HTERT RPE-1 (cell line): ENCODE data around the gene STARD5.

ENCODE experiments used
- in situ Hi-C: fragments of 300-500 bp; cut with MboI; formaldehyde crosslinking; loops from 4 replicates; pipeline ENCODE4 v1.14.3; 2020; ENCODE audit warnings: low sequenced_read_pairs

Gene STARD5

DNA sequence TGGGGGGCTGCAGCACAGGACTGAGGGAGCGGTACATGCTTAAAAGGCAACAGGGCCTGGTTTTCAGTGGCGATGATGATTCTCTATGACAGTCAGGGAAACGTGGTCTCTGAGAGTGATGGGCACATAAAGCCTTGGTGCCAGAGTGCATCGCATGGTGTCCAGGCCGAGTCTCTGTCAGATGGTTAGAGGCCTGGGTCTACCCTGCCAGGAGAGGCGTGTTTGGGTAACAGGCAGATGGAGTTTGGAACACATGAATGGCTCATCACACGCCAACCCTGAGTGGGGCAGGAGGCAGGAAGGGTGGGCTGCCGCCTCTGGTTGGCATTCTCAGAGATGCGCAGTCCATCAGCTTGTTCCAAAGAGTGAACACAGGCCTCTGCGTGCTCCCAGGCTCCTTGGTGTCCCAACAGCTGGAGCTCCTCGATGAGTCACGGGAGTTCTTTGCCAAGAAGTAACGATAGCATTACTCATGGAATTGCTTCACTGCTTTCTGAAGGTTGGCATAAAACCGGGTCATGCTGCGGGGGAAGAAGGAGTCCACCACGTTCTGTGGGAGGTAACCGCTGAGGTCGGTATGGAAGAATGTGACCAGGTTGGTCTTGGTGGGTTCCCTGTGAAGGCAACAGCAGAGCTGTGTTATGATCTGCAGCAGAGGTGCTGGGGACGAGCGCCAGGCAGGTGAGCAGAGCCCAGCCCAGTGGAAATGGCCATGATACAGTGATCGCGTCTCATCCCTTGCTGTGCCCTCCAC is 11.0 kb downstream of the STARD5 start:
- in situ Hi-C loops, result no loop called here

GRCh38 chr15:81311752-81312464 is 12.0 kb downstream of the STARD5 start:
- in situ Hi-C loops, result no loop called here

DNA sequence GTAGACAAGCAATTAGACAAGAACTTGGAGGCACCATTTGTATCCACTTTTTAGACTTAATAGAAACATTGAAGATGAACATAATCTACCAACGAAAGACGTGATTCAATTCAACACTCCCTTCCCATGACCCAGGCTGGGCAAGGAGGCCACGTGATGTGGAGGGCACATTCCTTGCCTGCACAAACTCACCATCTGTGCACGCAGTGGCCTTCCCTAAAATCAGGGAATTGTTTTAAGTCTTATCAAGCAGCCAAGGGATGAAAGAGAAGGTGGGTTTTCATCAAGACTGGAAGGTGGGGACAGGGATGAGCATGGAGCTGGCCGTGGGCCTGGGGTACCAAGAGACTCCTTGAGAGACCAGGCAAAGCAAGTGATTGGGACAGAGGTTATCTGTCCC is 13.5 kb downstream of the STARD5 start:
- in situ Hi-C loops, result no loop called here

- in situ Hi-C loops, result no loop called here
These were observed 14.1 kb downstream of the STARD5 start for GRCh38 chr15:81309647-81310450.

DNA sequence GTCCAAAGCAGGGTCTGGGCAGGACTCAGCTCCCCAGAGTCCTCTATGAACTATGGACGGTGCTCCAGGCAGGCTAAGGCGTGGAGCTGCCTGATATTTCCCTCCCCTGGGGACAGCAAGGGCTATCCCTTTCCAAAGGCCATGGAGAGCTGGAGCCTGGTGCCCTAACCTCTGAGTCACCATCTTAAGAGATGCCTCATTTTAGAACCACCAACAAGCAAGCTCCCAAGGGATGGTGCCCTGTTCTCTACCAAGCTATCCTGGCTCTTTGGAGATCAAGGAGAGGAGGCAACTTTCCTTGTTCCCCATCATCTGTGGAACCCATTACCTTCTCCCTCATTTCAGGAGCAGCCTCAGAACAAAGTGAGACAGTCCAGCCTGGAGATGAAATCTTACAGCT is 15.7 kb downstream of the STARD5 start:
- in situ Hi-C loops, result no loop called here

DNA sequence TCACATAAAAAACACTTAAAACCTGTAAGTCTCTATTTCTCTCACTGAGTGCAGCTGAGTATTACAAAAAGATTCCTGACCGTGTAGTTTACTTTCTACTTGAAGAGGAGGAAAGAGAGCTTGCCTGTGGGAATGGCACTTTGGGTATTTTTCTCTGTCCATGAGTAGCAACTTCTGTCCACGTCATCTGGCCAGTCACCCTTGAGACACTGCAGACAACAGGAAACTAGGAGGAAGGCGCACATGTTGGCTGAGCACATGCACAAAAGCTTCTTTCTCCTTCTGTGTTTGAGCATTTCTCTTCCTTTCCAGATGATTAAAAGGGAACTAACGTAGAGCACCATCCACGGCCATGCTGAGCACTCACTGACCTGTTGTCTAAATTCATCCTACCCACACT is 19.7 kb downstream of the STARD5 start:
- in situ Hi-C loops, result no loop called here

DNA sequence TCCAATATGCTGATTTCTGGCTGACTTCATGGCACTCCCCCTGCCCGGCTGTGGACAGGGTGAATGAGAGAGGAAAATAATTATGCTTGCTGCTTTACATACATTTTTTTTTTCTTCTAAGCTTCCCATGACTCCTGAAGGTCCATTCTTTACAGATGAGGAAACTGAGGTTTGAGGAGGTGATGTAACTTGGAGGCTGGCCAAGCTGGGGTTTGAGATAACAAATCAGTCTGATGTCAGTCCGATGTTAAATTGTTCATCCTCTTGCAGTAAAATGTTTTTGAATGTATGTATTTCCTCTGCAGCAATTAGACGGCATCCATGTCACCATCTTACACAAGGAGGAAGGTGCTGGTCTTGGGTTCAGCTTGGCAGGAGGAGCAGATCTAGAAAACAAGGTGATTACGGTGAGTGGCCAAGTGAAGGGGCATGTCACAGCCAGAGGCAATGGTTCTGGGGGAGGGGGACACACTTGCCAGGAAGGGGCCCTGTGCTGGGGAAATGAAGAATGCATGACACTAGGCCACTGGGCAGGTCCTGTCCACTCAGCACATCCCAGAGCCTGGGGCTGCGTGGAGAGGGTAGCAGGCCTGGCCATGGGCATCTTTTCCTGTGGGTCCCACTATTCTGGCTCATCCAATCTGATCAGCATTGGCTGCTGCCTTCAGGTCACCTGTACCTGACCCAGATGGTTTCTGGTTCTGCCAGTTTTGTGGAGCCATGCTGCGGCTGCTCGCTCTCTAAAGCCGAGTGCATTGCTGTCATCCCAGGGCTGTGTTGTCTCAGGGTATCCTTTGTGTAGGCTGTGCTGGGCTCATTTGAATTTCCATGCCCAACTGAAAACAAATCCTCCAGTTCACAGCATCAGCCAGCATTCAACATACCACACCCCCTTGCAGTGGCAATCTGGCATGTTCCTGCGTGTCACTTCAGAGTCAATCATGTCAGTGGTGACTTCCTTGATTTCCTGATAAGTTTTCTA is 20.4 kb downstream of the STARD5 start:
- in situ Hi-C loops, result no loop called here

GRCh38 chr15:81302701-81303109 is 21.2 kb downstream of the STARD5 start:
- in situ Hi-C loops, result no loop called here

GRCh38 chr15:81301815-81302399 is 22.0 kb downstream of the STARD5 start:
- in situ Hi-C loops, result no loop called here

- in situ Hi-C loops, result no loop called here
These were observed 22.6 kb downstream of the STARD5 start for GRCh38 chr15:81301385-81301784.

GRCh38 chr15:81299630-81300273 is 24.2 kb downstream of the STARD5 start:
- in situ Hi-C loops, result no loop called here

- in situ Hi-C loops, result no loop called here
These were observed 24.8 kb downstream of the STARD5 start for GRCh38 chr15:81299156-81299555.

DNA sequence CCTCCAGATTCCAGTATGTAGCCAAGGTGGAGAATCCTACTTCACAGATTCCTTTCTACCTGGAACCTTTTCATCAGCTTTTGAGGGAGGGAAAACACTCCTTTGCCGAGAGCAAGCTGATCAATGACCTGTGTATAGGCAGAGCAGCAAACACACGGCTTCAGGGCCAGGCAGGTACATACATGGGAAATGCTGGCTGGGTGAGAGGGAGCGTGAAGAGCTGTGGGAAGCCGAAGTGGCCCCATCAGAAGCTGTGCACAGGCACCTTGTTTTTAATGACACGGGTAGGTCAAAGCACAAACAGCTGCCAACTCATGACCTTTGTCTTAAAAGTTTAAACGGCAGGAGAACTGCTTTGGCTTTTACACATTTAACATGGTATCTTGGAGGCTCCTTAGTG is 25.3 kb downstream of the STARD5 start:
- in situ Hi-C loops, result no loop called here

DNA sequence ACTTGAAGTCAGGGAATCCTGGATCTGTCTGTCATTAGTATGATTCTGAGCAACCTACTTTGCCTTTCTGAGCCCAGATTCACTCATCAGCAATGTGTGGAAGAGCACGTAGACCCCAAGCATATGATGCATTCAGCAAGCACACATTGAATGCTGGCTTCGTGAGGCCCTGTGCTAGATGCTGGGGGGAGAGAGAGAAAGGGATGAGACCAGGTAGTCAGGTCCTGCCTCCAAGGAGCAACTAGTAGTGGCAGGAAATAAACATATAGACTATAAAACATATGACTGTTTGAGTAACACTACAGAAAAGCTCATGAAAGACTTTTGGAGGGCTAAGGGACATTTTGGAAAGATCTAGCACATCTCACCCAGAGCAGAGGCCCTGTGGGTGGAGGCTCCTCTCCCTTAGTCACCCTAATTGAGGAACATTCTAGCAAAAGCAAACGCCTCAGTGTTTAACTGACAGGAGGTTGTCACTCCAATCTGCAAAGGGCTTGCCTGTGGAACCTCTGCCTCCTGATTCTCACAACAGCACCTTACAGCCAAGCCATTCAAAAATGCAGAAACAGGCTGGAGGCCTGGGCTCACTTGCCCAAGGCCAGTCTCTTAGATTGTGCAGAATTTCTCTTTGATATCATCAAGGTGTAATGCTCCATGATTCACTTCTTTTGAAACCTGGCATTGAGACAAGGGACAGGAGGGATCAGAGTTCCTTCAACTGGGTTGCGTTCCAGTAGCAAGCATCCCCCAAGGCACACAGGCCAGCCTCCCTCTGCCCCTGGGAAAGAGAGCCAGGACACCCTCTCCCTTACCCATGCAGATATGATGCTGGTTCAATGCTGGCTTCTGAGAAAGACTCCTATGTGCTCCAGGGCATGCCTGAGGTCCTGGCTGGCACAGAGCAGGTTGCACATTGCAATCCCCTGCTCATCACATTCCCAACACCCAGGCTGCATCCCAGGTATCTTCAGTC is 26.1 kb downstream of the STARD5 start:
- in situ Hi-C loops, result no loop called here

- in situ Hi-C loops, result no loop called here
These were observed 26.8 kb downstream of the STARD5 start for GRCh38 chr15:81297147-81297572.

DNA sequence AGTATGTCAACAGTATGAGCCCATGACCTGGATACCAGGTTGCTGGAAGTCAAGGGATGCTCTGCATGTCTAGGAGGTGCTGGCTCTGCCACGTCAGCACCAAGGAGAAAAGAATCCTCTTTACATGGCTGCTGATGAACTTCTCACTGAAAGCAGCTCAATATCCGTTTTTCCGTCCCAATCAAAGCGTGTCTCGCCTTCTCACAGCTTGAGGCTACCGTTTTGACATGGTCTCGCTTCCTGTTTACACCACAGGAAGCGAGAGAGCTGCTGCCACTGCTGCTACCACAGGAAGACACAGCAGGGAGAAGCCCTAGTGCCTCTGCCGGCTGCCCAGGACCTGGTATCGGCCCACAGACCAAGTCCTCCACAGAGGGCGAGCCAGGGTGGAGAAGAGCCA is 27.3 kb downstream of the STARD5 start:
- in situ Hi-C loops, result no loop called here

DNA sequence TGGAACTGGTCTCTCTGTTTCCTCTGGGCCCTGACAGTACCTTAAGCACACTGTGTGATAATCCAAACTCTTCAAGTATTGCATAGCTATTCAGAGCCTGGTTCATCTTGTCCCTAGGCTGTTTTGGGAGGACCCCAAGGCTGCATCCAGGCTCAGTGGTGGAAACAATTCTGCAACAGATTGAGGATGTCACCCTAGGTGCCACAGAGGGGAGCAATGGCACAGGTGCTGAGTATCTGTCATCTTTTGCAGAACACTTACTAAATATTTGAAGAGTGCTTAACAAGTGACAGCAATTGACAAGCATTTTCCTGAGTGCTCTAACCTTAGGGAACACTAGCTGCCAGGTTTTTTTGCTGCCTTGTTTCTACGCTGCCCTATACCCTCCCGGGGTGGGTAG is 27.8 kb downstream of the STARD5 start:
- in situ Hi-C loops, result no loop called here

GRCh38 chr15:81295486-81296121 is 28.3 kb downstream of the STARD5 start:
- in situ Hi-C loops, result no loop called here
